Neural progenitor cell (in vitro differentiated cells): Measurements from ENCODE around the gene MFGE8. TPM values are rescaled to one million over a fixed set of nuclear protein-coding genes. Genes with fewer than 3 reads are reported as not detected.

Experiments
- DNase-seq: peaks from one replicate; pipeline ENCODE4 v3.0.0-alpha.2; 2016; ENCODE audit warnings: low spot score
- H2AFZ ChIP-seq: fragments of 200-600 bp; sonication (generic); replicated peaks from 2 replicates; pipeline ENCODE4 v1.6.1; 2016; ENCODE audit warnings: antibody characterized with exemption
- H3F3A ChIP-seq: fragments of 200-600 bp; sonication (generic); 2 replicates; pipeline ENCODE4 v1.6.1; 2016; ENCODE audit warnings: antibody characterized with exemption, low read depth
- H3K27ac ChIP-seq: fragments of 200-600 bp; sonication (generic); 2 replicates; pipeline ENCODE4 v1.5.1; 2016; ENCODE audit warnings: mild to moderate bottlenecking
- H3K27me3 ChIP-seq: fragments of 200-600 bp; sonication (generic); 2 replicates; pipeline ENCODE4 v1.6.1; 2016; ENCODE audit warnings: mild to moderate bottlenecking, moderate library complexity
- H3K36me3 ChIP-seq: fragments of 200-600 bp; sonication (generic); 2 replicates; pipeline ENCODE4 v1.5.1; 2016
- H3K4me1 ChIP-seq: fragments of 200-600 bp; sonication (generic); 2 replicates; pipeline ENCODE4 v1.6.1; 2016; ENCODE audit warnings: mixed run types
- H3K4me2 ChIP-seq: fragments of 200-600 bp; sonication (generic); 2 replicates; pipeline ENCODE4 v1.6.1; 2016
- H3K4me3 ChIP-seq: fragments of 200-600 bp; sonication (generic); 2 replicates; pipeline ENCODE4 v1.5.1; 2016
- H3K79me2 ChIP-seq: fragments of 200-600 bp; sonication (generic); 2 replicates; pipeline ENCODE4 v1.6.1; 2016; ENCODE audit warnings: low read depth
- H3K9ac ChIP-seq: fragments of 200-600 bp; sonication (generic); 2 replicates; pipeline ENCODE4 v1.6.1; 2016
- H3K9me3 ChIP-seq: fragments of 200-600 bp; sonication (generic); 2 replicates; pipeline ENCODE4 v1.5.1; 2016; ENCODE audit warnings: low read depth
- H4K20me1 ChIP-seq: fragments of 200-600 bp; sonication (generic); 2 replicates; pipeline ENCODE4 v1.6.1; 2016; ENCODE audit warnings: low read depth
- H3K27ac Mint-ChIP-seq: 3 replicates; pipeline ENCODE4 v1.8.0; 2021; ENCODE audit warnings: mixed read lengths
- H3K27me3 Mint-ChIP-seq: 2 replicates; pipeline ENCODE4 v1.8.0; 2022; ENCODE audit warnings: low read depth, mild to moderate bottlenecking, inconsistent platforms, moderate library complexity, mixed read lengths; ENCODE audit not compliant: insufficient read depth
- H3K36me3 Mint-ChIP-seq: 3 replicates; pipeline ENCODE4 v1.8.0; 2021; ENCODE audit warnings: mixed read lengths
- H3K4me1 Mint-ChIP-seq: 3 replicates; pipeline ENCODE4 v1.8.0; 2021; ENCODE audit warnings: mixed read lengths
- H3K4me3 Mint-ChIP-seq: 3 replicates; pipeline ENCODE4 v1.8.0; 2021; ENCODE audit warnings: mild to moderate bottlenecking, moderate library complexity, mixed read lengths
- H3K9me3 Mint-ChIP-seq: 3 replicates; pipeline ENCODE4 v1.8.0; 2020; ENCODE audit warnings: mixed read lengths
- EZH2 ChIP-seq: fragments of 200-600 bp; sonication (generic); IDR thresholded peaks from 2 replicates; pipeline ENCODE4 v1.6.1; 2017; ENCODE audit warnings: antibody characterized with exemption, mild to moderate bottlenecking, moderate library complexity
- EZH2phosphoT487 ChIP-seq: fragments of 200-600 bp; sonication (generic); IDR thresholded peaks from 2 replicates; pipeline ENCODE4 v1.6.1; 2017; ENCODE audit warnings: antibody characterized with exemption
- total RNA-seq: library from RNA; depleted of rRNA; stranded (reverse); fragments of >200 nt; gene quantifications from 2 replicates; pipeline ENCODE4 v1.2.3, GENCODE V29; 2015; ENCODE audit warnings: low replicate concordance
- TF ChIP-seq, protein P1 (sequence below): fragments of 200-600 bp; sonication (generic); IDR thresholded peaks from 2 replicates; pipeline ENCODE4 v1.5.1; 2017; ENCODE audit warnings: antibody characterized with exemption, mild to moderate bottlenecking

MFGE8 gene
- total RNA-seq, 1 donor from 2014 or later = 92.6 TPM

GRCh38 chr15:88956263-88956662, 43.1 kb upstream of the MFGE8 start:
- H3K4me1 Mint-ChIP-seq = peaks cover 6% of the 10 kb centered on the region
- no peak overlapping the region for H2AFZ ChIP-seq

DNA sequence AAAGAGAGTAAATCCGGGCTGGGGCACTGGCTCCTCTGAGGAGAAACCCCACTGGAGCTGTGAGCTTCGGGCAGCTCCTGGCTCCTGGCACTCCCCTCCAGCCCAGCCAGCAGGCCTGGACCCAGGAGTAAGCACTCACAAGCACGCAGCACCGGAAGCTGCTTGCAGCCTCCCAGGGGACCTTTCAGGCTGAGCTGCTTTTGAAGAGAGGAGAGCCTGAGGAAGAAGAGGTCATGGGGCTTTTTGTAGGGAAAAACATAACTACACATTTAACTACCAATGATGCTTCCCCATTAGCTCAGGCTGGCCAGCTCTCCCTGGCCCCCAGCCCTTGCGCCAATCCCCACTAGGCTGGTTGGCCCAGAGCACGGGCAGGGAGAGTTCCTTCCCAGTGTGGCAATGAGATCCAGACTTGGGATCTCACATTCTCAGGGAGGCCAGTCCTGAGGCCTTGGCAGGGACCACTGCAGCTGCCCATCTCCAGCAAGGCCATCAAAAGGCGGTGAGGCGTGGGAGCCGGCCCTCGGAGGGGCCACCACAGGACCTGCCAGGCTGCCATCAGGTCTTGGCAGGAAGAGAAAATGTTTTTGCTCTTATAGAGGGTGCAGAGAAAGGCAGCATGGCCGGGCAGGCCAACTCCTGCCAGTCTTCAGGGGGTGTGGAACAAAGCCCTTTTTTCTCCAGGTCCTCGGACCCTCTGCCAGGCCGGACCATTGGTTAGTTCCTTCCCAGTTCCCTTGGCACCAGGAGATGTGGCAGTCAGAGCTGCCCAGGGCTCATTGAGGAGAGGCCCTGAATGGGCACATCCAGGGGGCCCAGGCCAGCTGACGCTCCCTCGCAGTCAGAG, 41.5 kb upstream of the MFGE8 start:
- Mint-ChIP-seq H3K4me1 (peaks cover 6% of the 10 kb centered on the region), H3K4me3 (no peak overlapping the region), H3K36me3 (no peaks in the 10 kb centered on the region), H3K27me3 (peaks cover 2% of the 10 kb centered on the region), H3K27ac (no peak overlapping the region), H3K9me3 (peaks cover 5% of the 10 kb centered on the region)
- Histone ChIP-seq H3K4me1 (no peaks in the 10 kb centered on the region), H3K4me2 (no peak overlapping the region), H3F3A (no peaks in the 10 kb centered on the region), H3K27me3 (no peaks in the 10 kb centered on the region), H3K4me3 (no peak overlapping the region), H3K9ac (no peak overlapping the region), H3K36me3 (no peaks in the 10 kb centered on the region), H2AFZ (peak overlapping the region; percentile 95), H3K79me2 (no peaks in the 10 kb centered on the region), H3K27ac (no peak overlapping the region), H4K20me1 (no peaks in the 10 kb centered on the region), H3K9me3 (no peaks in the 10 kb centered on the region)
- TF ChIP-seq, protein P1, sequence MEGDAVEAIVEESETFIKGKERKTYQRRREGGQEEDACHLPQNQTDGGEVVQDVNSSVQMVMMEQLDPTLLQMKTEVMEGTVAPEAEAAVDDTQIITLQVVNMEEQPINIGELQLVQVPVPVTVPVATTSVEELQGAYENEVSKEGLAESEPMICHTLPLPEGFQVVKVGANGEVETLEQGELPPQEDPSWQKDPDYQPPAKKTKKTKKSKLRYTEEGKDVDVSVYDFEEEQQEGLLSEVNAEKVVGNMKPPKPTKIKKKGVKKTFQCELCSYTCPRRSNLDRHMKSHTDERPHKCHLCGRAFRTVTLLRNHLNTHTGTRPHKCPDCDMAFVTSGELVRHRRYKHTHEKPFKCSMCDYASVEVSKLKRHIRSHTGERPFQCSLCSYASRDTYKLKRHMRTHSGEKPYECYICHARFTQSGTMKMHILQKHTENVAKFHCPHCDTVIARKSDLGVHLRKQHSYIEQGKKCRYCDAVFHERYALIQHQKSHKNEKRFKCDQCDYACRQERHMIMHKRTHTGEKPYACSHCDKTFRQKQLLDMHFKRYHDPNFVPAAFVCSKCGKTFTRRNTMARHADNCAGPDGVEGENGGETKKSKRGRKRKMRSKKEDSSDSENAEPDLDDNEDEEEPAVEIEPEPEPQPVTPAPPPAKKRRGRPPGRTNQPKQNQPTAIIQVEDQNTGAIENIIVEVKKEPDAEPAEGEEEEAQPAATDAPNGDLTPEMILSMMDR = no peak
- no peak for TF ChIP-seq EZH2
- no peak for TF ChIP-seq EZH2phosphoT487
- peak; percentile 30 for DNase-seq

More at GRCh38 chr15:88956263-88956662, 43.1 kb upstream of the MFGE8 start:
- H3K27ac ChIP-seq = no peak overlapping the region
- Mint-ChIP-seq H3K9me3 (peaks cover 5% of the 10 kb centered on the region), H3K4me3 (no peak overlapping the region), H3K27ac (no peak overlapping the region), H3K36me3 (no peaks in the 10 kb centered on the region), H3K27me3 (peaks cover 2% of the 10 kb centered on the region)
- no peak for DNase-seq
- no peak overlapping the region for H3K4me3 ChIP-seq
- no peaks in the 10 kb centered on the region for H3F3A ChIP-seq
- H3K27me3 ChIP-seq = no peaks in the 10 kb centered on the region
- H3K4me1 ChIP-seq = no peaks in the 10 kb centered on the region
- H3K36me3 ChIP-seq = no peaks in the 10 kb centered on the region
- H3K9ac ChIP-seq = no peak overlapping the region
- no peaks in the 10 kb centered on the region for H3K79me2 ChIP-seq
- no peaks in the 10 kb centered on the region for H4K20me1 ChIP-seq
- H3K4me2 ChIP-seq = no peak overlapping the region
- H3K9me3 ChIP-seq = no peaks in the 10 kb centered on the region
- TF ChIP-seq, protein P1 = no peak
- TF ChIP-seq EZH2 = no peak
- no peak for TF ChIP-seq EZH2phosphoT487

- H3K79me2 ChIP-seq = no peaks in the 10 kb centered on the region
- H3K36me3 ChIP-seq = no peaks in the 10 kb centered on the region
- no peaks in the 10 kb centered on the region for H3F3A ChIP-seq
- Mint-ChIP-seq H3K9me3 (peaks cover 5% of the 10 kb centered on the region), H3K4me1 (peaks cover 6% of the 10 kb centered on the region), H3K36me3 (no peaks in the 10 kb centered on the region), H3K4me3 (no peak overlapping the region), H3K27me3 (no peaks in the 10 kb centered on the region), H3K27ac (no peak overlapping the region)
- no peak for TF ChIP-seq EZH2
- TF ChIP-seq, protein P1 = no peak
- TF ChIP-seq EZH2phosphoT487 = no peak
- no peak for DNase-seq
- H3K9ac ChIP-seq = no peak overlapping the region
- H3K27me3 ChIP-seq = no peaks in the 10 kb centered on the region
- H3K4me2 ChIP-seq = no peak overlapping the region
- H3K4me3 ChIP-seq = no peak overlapping the region
- no peaks in the 10 kb centered on the region for H3K9me3 ChIP-seq
- H4K20me1 ChIP-seq = no peaks in the 10 kb centered on the region
- no peak overlapping the region for H2AFZ ChIP-seq
- no peaks in the 10 kb centered on the region for H3K4me1 ChIP-seq
- H3K27ac ChIP-seq = no peak overlapping the region
Measured at GRCh38 chr15:88950600-88951160, 37.5 kb upstream of the MFGE8 start.
